Right forelimb (tissue), 1 donor: Measurements from ENCODE around the gene DNER.
"Not testable (repeated sequence)": the region's sequence is repeated elsewhere in the genome, so short reads cannot be mapped to it uniquely, and the experiment has no call there.

Experiments
- DNase-seq: peaks from one replicate; pipeline ENCODE4 v3.0.0-alpha.2; 2018

The DNER gene

DNA sequence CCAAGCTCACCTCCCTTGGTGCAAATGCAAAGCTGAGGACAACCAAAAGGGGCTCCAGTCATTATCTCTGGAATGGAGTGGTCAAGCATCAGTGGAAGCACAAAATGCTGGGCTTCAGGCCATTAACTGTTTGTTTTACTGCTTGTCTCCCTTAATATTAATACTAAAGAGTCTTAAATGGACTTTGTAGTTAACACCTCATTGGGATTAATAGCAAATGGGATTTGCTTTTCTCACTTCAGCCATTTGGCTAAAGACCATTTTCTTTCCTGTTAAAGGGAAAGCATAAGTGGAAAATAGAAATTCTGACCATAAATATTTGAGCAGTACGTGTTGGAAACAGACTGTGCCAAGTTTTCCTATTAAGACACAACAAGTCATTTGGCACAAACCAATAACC, 154.4 kb downstream of the DNER start:
- no peak for DNase-seq

DNA sequence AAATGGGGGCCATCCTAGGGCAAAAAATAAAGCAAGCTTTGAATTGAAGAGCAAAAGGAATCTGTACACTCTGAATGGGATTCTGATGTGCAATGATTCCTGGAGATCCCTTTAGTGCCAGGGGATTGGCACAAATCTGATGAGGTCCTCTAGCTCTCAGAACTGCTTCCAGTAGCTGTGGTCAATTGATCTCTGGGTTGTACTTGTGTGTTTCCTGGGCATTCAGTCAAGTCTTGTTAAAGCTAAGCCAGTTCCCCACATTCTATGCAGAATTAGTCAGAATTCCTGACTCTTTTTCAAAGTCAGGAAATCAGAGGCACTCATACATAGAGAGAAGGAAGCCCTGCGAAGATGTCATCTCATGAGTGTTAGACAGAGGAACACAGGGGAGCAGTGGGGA, 161.3 kb downstream of the DNER start:
- DNase-seq: no peak

GRCh38 chr2:229543176-229543873, 171.0 kb downstream of the DNER start:
- no peak for DNase-seq

GRCh38 chr2:229539628-229540027, 174.7 kb downstream of the DNER start:
- DNase-seq: no peak

- DNase-seq: no peak
Measured at GRCh38 chr2:229531594-229531993, 182.8 kb downstream of the DNER start.

DNA sequence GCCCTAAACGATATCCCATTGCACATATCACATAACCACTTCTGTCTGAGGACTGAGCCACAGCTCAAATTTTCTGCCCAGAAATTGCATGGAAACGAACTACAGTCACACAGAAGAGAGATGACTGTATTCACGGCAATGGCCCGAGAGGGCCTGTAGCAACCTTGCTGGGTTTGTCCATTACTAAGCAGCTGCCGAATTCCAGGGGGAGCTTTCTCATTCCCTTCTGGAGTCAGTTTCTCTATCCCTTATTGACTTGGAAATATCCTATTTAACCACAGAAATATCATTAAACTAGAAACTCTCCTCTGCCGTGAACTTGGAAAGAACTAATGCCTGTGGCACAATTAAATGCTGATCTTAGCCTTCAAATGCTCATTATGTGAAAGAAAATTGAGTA, 183.9 kb downstream of the DNER start:
- DNase-seq: no peak

- no peak for DNase-seq
Measured at GRCh38 chr2:229528846-229529245, 185.5 kb downstream of the DNER start.

DNA sequence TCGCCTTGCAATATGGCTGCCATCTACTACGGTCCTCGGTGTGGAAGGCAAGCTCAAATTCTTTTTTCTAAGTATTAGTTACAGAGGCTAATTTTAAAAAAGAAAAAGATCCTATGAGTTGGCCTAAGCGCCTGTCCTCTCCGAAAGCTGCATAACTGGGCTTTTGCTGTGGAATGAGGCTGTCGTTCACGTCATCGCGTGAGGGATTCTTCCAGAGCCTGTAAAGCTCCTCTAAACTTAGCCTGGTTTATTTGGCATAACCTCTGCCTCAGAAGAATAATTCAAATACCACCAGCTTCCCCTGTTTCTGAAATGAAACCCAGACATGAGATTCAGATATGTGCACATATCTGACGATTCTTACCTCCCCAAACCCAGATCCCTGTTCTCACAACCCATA, 187.4 kb downstream of the DNER start:
- DNase-seq: no peak

DNA sequence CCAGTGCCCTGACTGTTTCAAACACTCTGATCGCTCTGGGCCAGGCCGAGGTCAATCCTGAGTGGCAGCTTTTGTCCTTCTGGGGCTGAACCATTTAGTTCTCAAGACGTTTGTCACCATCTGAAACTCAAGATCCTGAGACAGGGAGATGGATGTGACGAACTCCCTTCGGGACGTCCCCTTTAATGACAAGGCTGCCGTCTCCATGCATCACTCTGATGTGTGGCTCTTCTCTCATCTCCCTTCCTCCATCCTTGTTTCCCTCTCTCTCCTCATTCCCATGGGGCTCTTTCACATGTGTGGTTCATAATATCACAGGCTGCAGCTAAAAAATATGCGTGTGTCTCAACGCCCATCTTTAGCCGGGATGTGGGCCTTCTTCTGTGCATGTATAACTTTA, 189.6 kb downstream of the DNER start:
- DNase-seq: no peak

DNA sequence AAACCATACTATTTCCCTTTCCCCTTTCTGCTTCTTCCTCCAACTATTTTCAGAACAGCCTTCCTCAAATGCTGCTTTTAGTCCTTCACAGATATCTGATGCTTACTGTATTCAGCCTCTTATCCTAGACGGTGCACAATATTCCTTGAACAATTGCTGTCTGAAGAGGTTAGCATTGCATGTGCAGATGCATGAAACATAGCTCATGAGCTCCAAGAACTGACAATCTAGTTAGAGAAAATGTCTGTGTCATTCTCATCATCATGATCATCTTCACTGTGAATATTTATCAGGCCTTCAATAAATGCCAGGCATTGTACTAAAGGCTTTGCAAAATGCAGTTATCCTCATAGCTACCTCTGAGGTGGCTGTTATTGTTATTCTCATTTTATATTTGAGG, 190.7 kb downstream of the DNER start:
- DNase-seq: no peak

- DNase-seq: no peak
Measured at GRCh38 chr2:229521576-229521975, 192.8 kb downstream of the DNER start.

DNA sequence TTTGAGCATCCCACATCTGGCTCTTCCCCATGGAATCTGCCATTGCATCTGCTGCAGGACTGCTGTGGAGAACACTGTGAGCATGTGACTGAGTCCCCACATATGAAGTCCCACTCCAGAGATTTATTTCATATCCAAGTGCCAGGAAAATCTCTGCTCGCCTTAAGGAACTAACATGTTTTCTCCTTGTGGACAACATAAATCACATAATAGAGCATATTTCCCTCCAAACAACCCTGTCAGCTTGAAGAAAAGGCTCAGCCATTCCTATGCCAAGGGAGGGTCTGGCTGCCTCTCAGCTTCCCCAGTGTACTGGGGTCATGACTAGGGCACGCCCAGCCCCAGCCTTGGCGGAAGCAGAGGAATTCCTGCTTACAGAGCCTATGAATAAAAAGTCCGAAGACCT, 193.7 kb downstream of the DNER start:
- DNase-seq: peak; percentile 81

DNA sequence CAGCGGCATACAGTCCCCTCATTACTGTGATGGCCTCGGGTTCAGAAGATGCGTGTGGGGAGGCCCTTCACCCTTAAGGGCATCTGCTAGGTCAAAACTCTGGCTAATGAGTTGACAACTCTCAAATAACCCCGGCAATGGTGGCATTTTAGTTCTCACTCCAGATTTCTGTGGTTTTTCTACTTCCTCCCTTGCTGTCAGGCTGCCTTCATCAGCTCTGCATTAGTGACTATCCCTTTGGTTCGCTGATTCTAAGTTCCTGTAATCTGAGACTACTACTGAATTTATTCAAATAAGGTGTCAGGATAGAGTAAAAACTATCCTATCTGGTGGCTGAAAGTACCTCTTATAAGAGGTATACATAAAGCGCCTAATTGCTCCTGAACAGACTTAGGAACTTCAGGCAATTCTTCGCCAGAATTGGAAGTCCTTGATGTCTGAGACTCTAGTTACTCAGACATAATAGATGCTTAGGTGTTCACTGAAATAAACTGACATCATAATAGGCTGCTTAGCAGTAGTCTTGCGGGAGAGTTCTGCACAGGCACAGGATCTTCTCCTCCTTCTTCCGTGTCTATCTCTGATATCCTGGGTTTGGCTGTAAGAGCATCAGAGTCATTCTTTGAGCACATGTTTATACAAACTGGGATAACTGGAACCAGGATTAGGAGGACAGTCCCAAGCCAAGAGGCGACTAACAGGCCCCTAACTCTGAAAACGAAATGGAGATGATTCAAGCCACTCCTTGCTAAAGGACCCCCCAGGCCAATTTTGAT, 194.5 kb downstream of the DNER start:
- DNase-seq: no peak

DNA sequence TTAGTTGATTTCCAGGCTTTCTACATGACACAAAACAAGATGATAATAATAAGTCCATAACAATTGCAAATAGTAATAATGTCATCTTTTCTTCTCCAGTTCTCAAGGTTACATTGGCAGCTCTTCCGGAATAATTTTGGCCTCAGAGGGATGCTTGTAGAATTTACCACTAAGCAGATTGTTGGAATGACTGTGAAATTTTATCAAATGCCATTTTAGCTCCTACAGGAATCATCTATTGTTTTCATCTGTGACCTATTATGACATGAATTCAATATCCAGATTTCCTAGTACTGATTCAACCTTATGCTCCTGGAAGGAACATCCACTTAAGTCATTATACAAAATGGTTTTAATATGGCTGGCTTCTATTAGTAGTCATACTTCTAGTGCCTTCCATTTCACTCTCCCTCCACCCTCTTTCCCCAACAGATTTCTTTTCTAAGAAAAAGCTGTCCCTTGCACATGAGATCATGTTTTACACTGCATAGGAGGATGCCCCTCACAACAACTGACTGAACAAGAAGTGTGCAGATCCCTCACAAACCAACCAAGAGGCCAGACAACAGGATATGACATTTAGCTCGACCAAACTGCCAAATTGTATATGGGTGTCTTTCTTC, 200.0 kb downstream of the DNER start:
- no peak for DNase-seq

GRCh38 chr2:229511524-229511923, 202.8 kb downstream of the DNER start:
- no peak for DNase-seq

- DNase-seq: not testable (repeated sequence)
Measured at GRCh38 chr2:229506699-229507098, 207.7 kb downstream of the DNER start.

GRCh38 chr2:229501051-229501794, 213.1 kb downstream of the DNER start:
- no peak for DNase-seq

- no peak for DNase-seq
Measured at GRCh38 chr2:229492034-229492433, 222.3 kb downstream of the DNER start.

DNA sequence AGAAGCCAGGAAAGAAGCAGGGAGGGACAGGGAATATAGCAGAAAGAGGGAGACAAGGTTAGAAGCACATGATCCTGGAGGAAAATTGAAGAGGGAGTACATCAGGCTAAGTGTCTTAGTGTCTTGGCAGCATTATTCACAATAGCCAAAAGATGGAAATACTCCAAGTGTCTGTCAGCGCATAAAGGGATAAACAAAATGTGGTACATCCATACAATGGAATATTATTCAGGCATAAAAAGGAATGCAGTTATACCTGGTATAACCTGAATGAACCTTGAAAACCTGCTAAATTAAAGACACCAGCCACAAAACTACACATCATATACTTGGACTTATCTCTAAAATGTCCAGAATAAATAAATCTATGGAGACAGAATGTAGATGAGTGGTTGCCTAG, 224.2 kb downstream of the DNER start:
- no peak for DNase-seq

- no peak for DNase-seq
Measured at GRCh38 chr2:229489016-229489415, 225.3 kb downstream of the DNER start.

DNA sequence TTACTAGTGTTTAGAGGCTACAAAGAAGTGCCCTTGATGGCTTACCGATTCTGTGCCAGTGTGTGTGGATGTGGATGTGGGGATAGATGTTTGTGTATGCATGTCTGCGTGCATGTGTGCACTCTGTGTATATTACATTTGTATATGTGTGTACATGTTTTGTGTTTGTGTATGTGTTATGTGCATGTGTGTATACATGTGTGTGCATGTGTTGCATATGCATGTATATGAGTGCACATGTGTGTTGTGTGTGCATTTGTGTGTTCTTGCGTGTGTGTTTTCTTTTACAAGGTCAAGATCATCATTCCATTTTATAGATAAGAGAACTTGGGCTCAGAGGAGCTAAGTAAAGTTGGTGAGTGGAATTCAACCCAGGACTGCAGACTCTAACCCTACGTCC, 226.1 kb downstream of the DNER start:
- DNase-seq: no peak

GRCh38 chr2:229486673-229487072, 227.7 kb downstream of the DNER start:
- no peak for DNase-seq

DNA sequence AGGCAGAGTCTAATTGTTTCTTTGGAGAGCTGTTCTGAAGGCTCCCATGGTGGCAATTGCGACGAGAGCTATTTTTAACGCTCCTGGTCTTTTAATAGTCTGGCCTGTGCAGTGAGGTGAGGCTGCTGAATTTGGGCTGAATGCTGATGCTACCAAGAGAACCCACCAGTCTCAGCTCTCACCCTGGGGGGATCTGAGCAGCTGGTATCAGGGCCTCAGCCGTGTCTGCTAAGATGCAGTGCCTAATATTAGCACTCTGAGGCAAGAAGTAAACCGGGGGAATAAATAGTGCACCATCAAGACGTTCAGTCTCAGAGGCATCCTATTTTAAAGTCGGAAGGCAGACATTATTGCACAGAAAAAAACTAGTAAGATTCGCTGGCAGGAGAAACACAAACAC, 228.5 kb downstream of the DNER start:
- no peak for DNase-seq
